ENCODE measurements around the gene TCEA3.

GRCh38 chr1:23358310-23358875 is 66.2 kb downstream of the TCEA3 start:
- TF ChIP-seq CTCF (IDR thresholded peaks at IDR 0.05) = no peak
- TF ChIP-seq POLR2A (IDR thresholded peaks at IDR 0.05) = no peak
- no peak for TF ChIP-seq POLR2AphosphoS5 (IDR thresholded peaks at IDR 0.05)
- no peak for TF ChIP-seq EP300 (IDR thresholded peaks at IDR 0.05)

Measured in stomach (tissue), 4 donors.